GM21447 (cell line): ENCODE results near the gene PFDN2.
"Not testable (repeated sequence)": the region's sequence is repeated elsewhere in the genome, so short reads cannot be mapped to it uniquely, and the experiment has no call there.

Experiments used
- ATAC-seq: cut with Tn5 transposase; IDR thresholded peaks from one replicate; pipeline ENCODE4 v1.9.1; 2021; ENCODE audit not compliant: unreplicated experiment

PFDN2 gene

GRCh38 chr1:161082996-161083747, 34.7 kb downstream of the PFDN2 start:
- ATAC-seq = no peak

DNA sequence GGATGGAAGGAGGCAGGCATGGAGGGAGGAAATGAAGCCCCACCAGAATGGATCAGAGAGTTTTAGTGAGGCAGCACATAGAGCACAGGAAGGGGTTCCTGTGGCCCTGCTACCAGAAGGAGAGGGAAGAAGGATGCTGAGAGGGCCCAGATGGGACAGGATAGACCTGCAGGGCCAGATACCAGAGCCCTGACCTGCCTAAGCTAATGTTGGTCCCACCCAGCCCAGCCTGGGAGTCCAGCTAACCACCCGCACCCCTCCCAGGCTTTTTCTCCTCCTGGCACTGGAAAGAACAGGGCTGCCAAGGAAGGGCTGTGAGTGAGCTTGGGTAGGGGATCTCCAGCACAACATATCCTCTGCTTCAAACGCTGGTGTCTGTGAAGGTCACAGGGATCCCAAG, 35.4 kb downstream of the PFDN2 start:
- ATAC-seq = no peak

DNA sequence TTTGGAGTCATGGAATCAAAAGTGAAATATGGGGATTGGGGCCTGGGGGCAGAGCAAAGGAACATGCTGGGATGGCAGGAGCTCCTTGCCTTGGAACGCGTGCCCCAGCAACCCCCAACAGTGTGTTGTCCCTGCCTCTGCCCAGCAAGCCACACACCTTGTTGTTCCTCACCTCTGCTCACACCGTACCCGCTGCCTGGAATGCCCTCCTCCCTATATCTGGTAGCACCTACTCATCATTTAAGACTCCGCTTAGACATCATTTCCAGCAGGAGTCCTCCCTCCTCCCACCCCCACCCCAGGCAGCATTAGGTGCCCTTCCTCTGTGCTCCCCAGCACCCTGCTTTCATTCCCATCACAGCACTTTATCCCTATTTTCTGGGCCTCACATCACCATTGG, 36.3 kb downstream of the PFDN2 start:
- ATAC-seq = no peak

DNA sequence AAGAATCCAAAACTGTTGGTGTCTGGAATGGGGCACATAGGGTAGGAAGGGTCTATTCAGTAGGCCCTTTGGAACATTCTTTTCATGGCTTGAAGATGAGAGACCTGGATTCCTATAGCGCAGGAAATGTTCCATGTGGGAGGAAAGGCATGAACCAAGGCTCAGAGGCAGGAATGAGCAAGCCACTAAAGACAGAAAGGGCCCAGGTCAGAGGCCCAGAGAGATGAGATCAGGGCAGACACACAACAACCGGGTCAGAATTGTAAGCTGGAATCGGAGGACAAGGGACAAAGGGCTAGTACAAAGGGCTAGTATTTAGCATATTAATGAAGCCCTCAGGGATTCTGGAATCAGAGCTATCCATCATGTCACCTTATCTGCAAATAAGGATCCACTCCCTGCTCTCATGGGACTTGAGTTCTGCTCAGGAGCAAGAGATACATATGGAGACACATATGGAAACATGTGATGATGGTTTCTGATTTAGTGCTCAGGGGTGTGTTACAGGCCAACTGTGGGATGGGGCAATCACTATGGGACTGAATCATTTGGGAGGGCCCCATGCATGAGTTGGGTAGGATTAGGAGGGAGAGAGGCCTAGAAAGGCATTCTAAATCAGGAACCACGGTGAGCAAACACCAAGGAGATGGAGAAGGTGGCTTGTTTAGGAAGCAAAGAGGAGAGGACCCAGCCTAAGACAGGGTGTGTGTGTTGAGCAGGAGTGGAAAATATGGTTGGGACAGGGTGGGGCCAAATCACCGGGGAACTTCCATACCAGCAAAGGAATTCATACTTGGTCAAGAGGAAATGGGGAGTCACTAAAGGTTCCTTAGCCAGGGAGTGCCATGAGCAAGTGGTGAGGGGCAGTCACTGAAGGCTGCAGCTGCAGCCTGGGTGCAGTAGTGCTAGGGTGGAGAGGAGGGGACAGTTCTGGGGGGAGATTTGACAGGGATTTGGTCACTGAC, 37.1 kb downstream of the PFDN2 start:
- ATAC-seq = no peak

DNA sequence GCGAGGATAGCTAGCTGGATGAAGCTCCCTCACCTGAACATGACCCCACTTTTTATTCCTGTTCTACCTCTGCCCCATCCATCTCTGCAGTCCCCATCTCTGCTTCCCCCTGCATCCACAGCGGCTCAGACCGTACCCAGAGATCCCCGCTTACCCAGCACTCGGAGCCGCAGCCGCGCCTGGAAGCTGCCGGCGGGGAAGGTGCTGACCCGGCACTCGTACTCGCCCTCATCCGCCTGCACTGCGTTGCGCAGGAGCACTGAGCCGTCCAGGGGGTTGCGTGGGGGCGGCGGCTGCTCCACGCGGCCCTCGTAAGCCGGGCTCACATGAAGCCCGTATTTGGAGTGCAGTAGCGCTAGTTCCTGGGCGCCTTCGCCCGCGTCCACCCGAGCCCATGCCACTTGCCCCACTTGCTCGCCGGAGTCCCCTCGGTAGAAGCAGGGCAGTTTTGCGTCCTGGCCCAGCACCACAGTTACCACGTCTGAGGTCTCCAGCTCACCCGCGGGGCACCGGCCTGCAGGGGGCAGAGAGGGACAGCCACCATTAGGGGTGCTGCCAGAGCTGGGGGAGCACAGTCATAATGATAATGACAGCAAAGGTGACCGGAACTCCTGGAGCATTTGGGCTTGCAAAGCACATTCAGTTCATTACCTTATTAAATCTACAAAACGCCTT, 38.3 kb downstream of the PFDN2 start:
- ATAC-seq = no peak

GRCh38 chr1:161077426-161077825, 40.4 kb downstream of the PFDN2 start:
- ATAC-seq = no peak

GRCh38 chr1:161076410-161076809, 41.4 kb downstream of the PFDN2 start:
- no peak for ATAC-seq

- ATAC-seq = no peak
These were observed 43.0 kb downstream of the PFDN2 start for GRCh38 chr1:161074676-161075368.

GRCh38 chr1:161073474-161074121, 44.2 kb downstream of the PFDN2 start:
- ATAC-seq = no peak

- no peak for ATAC-seq
These were observed 44.9 kb downstream of the PFDN2 start for GRCh38 chr1:161072751-161073449.

- no peak for ATAC-seq
These were observed 45.9 kb downstream of the PFDN2 start for GRCh38 chr1:161071886-161072371.

GRCh38 chr1:161070761-161071160, 47.1 kb downstream of the PFDN2 start:
- ATAC-seq = no peak

DNA sequence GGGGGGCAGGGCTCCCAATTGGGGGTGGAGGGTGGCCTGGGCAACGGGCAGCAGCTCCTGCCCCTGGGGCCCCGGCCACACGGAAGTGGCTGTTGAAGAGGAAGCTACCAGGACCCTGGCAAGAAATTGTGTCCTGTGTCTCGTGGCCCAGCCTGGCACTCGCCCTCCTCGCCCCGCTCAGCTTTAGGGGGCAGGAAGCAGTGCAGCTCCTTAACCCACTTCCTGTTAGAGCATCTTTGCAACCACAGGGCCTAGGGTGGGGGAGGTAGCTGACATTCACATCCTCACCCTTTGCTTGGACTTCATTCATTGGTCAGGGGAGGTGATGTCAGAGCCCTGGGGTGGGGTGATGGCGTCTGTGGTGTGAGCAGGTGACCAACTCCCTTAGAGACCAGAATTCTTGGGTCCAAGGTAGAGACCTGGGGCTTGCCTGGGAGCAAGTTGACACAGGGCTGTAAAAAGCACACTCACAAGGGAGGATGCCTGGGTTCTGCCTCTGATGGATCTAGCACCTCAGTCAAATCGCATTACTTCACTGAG, 48.0 kb downstream of the PFDN2 start, which contains the start of gene ARHGAP30:
Gene ARHGAP30 (minus strand): TSS at position 161 of the 540 bp plus-strand sequence. CDS start 267 bp downstream, outside the sequence.
- peak; percentile 75 for ATAC-seq

GRCh38 chr1:161069241-161069640, 48.6 kb downstream of the PFDN2 start:
- peak; percentile 3 for ATAC-seq

DNA sequence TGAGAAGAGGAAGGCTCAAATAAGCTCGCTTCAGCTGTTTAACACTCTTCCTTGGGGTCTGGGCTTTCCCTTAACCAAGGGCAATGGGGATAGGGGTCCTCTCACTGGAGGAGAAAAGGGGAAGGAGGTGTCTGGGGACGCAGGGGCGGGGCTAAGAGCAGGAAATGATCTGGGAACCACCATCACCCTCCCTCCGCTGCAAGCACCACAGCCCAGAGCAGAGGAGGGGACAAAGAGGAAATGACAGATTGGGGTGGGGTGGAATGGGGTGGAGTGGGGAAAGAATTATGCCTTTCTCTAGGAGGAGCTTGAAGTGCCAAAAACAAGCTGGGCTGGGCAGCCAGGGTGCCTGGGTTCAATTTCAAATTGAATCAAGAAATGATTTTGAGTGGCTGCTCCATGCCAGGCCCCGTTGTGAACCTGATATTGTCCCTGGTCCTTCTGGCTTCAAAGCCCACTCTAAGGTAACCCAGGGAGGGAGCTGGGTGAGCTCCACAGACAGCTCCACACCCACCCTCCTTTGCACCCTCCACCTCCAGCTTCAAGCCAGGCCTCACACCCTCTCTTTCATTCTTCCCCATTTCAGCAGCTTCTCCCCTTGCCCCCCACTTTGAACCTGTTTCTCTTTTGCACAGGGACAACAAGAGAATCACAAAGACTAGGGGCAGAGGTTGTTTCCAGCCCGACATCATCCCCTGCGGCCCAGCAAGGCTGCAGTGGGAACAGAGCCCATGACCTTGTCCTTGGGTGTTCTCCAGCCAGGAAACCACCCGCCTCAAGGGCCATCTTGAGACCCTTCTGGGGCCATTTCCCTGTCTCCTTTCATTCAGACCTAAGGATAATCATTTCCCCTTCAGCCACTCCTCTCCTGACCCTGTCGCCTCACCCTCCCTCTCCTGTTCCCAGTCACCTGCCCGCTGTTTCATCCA, 49.3 kb downstream of the PFDN2 start:
- ATAC-seq = peak; percentile 57

GRCh38 chr1:161066694-161067093, 51.1 kb downstream of the PFDN2 start:
- ATAC-seq = no peak

- ATAC-seq = not testable (repeated sequence)
These were observed 52.2 kb downstream of the PFDN2 start for GRCh38 chr1:161065681-161066080.

DNA sequence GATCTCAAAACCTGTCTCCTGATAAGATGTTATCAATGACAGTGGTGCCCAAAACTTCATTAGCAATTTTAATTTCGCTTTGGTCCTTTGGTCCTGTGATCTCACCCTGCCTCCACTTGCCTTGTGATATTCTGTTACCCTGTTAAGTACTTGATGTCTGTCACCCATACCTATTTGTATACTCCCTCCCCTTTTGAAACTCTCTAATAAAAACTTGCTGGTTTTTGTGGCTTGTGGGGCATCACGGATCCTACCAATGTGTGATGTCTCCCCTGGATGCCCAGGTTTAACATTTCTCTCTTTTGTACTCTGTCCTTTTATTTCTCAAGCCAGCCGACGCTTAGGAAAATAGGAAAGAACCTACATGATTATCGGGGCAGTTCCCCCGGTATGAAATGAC, 53.9 kb downstream of the PFDN2 start:
- not testable (repeated sequence) for ATAC-seq
